Measurements from ENCODE around the gene SLC6A3. TPM values are rescaled to one million over a fixed set of nuclear protein-coding genes. Genes with fewer than 3 reads are reported as not detected.
A peak's percentile ranks its signal among the peaks of the same experiment; 100 is the strongest.

Gene SLC6A3
- total RNA-seq, 2 experiments from 2014 or later: not detected

DNA sequence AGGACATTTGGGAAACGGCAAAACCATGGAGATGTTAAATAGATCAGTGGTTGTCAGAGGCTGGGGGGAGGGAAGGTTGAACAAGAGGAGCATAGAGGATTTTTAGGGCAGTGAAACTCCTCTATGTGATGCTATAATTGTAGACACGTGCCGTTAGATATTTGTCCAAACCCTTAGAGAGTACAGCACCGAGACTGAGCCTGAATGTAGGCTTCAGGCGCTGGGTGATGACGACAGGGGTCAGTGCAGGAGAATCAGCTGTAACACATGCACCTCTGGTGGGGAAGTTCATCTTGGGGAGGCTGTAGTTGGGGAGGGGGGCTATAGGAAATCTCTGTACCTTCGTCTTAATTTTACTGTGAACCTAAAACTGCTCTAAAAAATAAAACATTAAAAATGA, 78.1 kb downstream of the SLC6A3 start:
- Histone ChIP-seq H2AFZ (ENCODE audit: low read length) (peak overlapping the region; percentile 88), H3K4me1 (ENCODE audit: insufficient read depth, low read length, poor library complexity, severe bottlenecking) (peaks cover 50% of the 10 kb centered on the region), H3K9me2 (ENCODE audit: insufficient read depth, low read length) (no peaks in the 10 kb centered on the region), H4K20me1 (ENCODE audit: insufficient read depth, low read length) (no peaks in the 10 kb centered on the region), H3K36me3 (ENCODE audit: insufficient read depth, low read length) (no peaks in the 10 kb centered on the region), H3K79me2 (ENCODE audit: insufficient read depth, low read depth, low read length) (no peaks in the 10 kb centered on the region), H3K4me3 (ENCODE audit: low read depth, low read length, poor library complexity, severe bottlenecking) (peak overlapping the region; percentile 47), H3K4me2 (ENCODE audit: low read length) (peak overlapping the region; percentile 71), H3K9me3 (ENCODE audit: low read length) (no peaks in the 10 kb centered on the region), H3K27ac (ENCODE audit: low read depth, low read length, poor library complexity, severe bottlenecking) (peak overlapping the region; percentile 74)
- TF ChIP-seq, protein P1, sequence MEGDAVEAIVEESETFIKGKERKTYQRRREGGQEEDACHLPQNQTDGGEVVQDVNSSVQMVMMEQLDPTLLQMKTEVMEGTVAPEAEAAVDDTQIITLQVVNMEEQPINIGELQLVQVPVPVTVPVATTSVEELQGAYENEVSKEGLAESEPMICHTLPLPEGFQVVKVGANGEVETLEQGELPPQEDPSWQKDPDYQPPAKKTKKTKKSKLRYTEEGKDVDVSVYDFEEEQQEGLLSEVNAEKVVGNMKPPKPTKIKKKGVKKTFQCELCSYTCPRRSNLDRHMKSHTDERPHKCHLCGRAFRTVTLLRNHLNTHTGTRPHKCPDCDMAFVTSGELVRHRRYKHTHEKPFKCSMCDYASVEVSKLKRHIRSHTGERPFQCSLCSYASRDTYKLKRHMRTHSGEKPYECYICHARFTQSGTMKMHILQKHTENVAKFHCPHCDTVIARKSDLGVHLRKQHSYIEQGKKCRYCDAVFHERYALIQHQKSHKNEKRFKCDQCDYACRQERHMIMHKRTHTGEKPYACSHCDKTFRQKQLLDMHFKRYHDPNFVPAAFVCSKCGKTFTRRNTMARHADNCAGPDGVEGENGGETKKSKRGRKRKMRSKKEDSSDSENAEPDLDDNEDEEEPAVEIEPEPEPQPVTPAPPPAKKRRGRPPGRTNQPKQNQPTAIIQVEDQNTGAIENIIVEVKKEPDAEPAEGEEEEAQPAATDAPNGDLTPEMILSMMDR (conservative IDR thresholded peaks at IDR 0.05; ENCODE audit: low read length): peak; percentile 29; the same call in 1 of the 2 replicates
- no peak for TF ChIP-seq EZH2phosphoT487 (IDR thresholded peaks at IDR 0.05; ENCODE audit: borderline replicate concordance, low read depth, low read length)
- POLR2A ChIA-PET: interaction anchor here (0.9 to 1.7 kb wide), 4 partner anchors 12 to 40 kb away, joined by 3 to 7 read pairs (median 4); no protein-coding TSS in a partner anchor
- intact Hi-C loops (cut with micrococcal nuclease; ENCODE audit: unreplicated experiment): no loop called here
- peak; percentile 71 for DNase-seq (ENCODE audit: low spot score)
- BruUV-seq (replicated peaks): no TSS peak
- CTCF ChIA-PET (ENCODE audit: unreplicated experiment): no interaction called here

DNA sequence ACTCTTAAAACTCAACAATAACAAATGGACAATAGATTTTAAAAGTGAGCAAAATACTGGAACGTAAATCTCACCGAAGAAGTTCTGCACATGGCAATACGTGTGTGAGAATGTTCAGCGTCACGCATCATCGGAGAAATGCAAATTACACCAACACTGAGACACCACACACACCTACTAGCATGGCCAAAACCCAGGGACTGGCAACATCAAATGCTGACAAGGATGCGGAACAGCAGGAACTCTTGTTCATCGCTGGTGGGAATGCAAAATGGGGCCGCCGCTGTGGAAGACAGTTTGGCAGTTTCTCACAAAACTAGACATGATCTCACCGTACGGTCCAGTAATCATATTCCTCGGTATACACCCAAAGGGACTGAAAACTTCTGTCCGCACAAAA, 78.7 kb downstream of the SLC6A3 start:
- intact Hi-C loops (cut with micrococcal nuclease; ENCODE audit: unreplicated experiment): no loop called here
- no peaks in the 10 kb centered on the region for H3K9me2 ChIP-seq (ENCODE audit: insufficient read depth, low read length)
- H3K27ac ChIP-seq (ENCODE audit: low read depth, low read length, poor library complexity, severe bottlenecking): peak overlapping the region; percentile 74
- H4K20me1 ChIP-seq (ENCODE audit: insufficient read depth, low read length): no peaks in the 10 kb centered on the region
- ChIA-PET POLR2A (interaction anchor here (1.1 to 1.7 kb wide), 2 partner anchors 12 to 40 kb away, joined by 4 to 7 read pairs; no protein-coding TSS in a partner anchor), CTCF (ENCODE audit: unreplicated experiment) (no interaction called here)
- peak overlapping the region; percentile 47 for H3K4me3 ChIP-seq (ENCODE audit: low read depth, low read length, poor library complexity, severe bottlenecking)
- H3K4me2 ChIP-seq (ENCODE audit: low read length): peak overlapping the region; percentile 71
- TF ChIP-seq EZH2phosphoT487 (IDR thresholded peaks at IDR 0.05; ENCODE audit: borderline replicate concordance, low read depth, low read length): no peak
- TF ChIP-seq, protein P1 (conservative IDR thresholded peaks at IDR 0.05; ENCODE audit: low read length): no peak
- H3K4me1 ChIP-seq (ENCODE audit: insufficient read depth, low read length, poor library complexity, severe bottlenecking): peaks cover 43% of the 10 kb centered on the region
- no peaks in the 10 kb centered on the region for H3K79me2 ChIP-seq (ENCODE audit: insufficient read depth, low read depth, low read length)
- no peaks in the 10 kb centered on the region for H3K36me3 ChIP-seq (ENCODE audit: insufficient read depth, low read length)
- H2AFZ ChIP-seq (ENCODE audit: low read length): peak overlapping the region; percentile 88
- H3K9me3 ChIP-seq (ENCODE audit: low read length): no peaks in the 10 kb centered on the region
- DNase-seq (ENCODE audit: low spot score): peak; percentile 82
- no TSS peak for BruUV-seq (replicated peaks)

DNA sequence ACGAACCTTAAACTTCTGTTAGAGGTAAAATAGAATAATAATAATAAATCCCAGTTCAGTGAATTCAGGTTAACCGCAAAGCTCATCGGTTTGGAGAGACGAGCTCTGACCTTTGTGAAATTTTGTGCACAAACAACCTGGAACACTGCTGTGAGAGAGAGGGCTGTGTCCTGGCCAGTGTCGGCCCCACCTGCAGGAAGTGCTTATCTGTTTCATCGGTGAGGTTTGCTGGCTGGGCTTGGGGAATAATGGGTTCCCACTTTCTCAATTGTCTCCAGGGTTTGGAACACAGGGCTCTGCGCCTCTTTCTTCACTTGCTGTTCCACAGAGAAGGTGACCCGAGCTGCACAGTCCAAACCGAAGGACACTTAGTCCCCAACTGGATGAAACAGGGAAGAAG, 81.0 kb downstream of the SLC6A3 start:
- Histone ChIP-seq H3K9me2 (ENCODE audit: insufficient read depth, low read length) (no peaks in the 10 kb centered on the region), H3K4me3 (ENCODE audit: low read depth, low read length, poor library complexity, severe bottlenecking) (no peak overlapping the region), H2AFZ (ENCODE audit: low read length) (no peak overlapping the region), H3K4me2 (ENCODE audit: low read length) (no peak overlapping the region), H3K4me1 (ENCODE audit: insufficient read depth, low read length, poor library complexity, severe bottlenecking) (peaks cover 35% of the 10 kb centered on the region), H3K27ac (ENCODE audit: low read depth, low read length, poor library complexity, severe bottlenecking) (no peak overlapping the region), H3K9me3 (ENCODE audit: low read length) (no peaks in the 10 kb centered on the region), H4K20me1 (ENCODE audit: insufficient read depth, low read length) (no peaks in the 10 kb centered on the region), H3K36me3 (ENCODE audit: insufficient read depth, low read length) (no peaks in the 10 kb centered on the region), H3K79me2 (ENCODE audit: insufficient read depth, low read depth, low read length) (no peaks in the 10 kb centered on the region)
- ChIA-PET POLR2A (interaction anchor here (1.3 kb wide), 1 partner anchor 9 kb away, joined by 4 read pairs; no protein-coding TSS in a partner anchor), CTCF (ENCODE audit: unreplicated experiment) (interaction anchor here (0.6 kb wide), 1 partner anchor 16 kb away, joined by 3 read pairs; no protein-coding TSS in a partner anchor)
- no TSS peak for BruUV-seq (replicated peaks)
- DNase-seq (ENCODE audit: low spot score): no peak
- no peak for TF ChIP-seq EZH2phosphoT487 (IDR thresholded peaks at IDR 0.05; ENCODE audit: borderline replicate concordance, low read depth, low read length)
- TF ChIP-seq, protein P1 (conservative IDR thresholded peaks at IDR 0.05; ENCODE audit: low read length): no peak
- intact Hi-C loops (cut with micrococcal nuclease; ENCODE audit: unreplicated experiment): no loop called here

All from OCI-LY7 (cell line).